ENCODE data around the gene PAPLN.

Gene PAPLN

DNA sequence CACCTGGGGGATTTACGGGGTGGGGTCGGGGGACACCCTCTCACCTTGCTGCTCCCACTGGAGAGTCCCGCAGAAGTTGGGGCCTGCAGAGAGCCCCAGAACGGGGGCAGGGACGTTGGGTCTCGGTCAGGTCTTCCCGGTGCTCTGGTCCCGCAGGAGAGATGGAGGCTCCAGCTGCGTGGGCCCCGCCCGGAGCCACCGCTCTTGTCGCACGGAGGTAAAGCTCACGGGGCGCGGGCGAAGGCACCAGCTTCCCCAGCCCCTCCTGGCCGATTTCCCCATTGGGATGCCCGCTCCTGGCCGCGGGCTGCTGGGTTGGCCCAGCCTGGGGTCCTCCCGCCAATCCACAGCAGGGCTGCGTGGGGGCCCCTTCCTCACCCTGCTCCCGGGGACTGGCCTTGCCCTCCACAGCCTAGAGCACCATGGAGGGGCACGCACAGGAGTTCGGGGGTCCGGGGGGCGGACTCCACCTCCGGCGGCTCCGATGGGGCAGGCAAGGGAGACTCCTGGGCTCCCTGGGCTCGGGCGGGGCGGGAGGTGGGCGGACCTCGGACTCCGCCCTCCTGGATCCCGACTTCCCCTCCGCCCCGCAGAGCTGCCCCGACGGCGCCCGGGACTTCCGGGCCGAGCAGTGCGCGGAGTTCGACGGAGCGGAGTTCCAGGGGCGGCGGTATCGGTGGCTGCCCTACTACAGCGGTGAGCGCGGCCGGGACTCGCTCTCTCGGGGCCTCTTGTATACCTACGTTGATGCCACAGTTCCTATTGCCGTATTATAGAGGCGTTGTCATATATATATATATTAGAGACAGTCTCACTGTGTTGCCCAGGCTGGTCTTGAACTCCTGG, 8.4 kb downstream of the PAPLN start:
- in situ Hi-C loops (cut with MboI; ENCODE audit: low sequenced_read_pairs) = no loop called here

DNA sequence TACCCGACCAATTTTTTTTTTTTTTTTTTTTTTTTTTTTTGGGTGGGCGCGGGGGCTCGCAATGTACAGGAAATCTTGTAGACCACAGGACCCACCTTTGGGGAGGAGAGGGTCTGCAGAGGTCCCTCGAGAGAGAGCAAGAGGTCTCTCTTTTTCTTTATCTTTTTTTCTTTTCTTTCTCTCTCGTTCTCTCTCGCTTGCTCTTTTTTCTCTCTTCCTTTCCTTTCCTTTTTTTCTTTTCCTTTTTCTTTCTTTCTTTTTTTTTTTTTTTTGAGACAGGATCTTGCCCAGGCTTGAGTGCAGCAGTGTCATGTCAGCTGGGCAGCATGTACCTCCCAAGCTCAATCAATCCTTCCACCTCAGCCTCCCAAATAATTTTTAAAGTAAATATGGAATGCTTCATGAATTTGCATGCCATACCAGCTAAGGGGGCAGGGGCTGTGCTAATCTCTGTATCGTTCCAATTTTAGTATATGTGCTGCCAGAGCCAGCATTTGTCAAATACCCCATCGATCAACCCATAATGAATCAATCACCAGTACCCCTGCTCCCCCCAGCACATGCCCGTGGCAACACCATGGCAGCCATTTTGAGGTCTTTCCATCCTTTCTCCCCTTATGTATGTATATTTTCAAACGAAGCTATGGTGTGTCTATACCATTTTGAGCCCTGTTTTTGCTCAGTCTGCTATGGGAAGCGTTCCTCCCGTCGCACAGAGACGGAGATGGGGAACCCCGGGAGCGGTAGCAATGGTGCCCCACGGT, 9.3 kb downstream of the PAPLN start:
- in situ Hi-C loops (cut with MboI; ENCODE audit: low sequenced_read_pairs) = no loop called here

DNA sequence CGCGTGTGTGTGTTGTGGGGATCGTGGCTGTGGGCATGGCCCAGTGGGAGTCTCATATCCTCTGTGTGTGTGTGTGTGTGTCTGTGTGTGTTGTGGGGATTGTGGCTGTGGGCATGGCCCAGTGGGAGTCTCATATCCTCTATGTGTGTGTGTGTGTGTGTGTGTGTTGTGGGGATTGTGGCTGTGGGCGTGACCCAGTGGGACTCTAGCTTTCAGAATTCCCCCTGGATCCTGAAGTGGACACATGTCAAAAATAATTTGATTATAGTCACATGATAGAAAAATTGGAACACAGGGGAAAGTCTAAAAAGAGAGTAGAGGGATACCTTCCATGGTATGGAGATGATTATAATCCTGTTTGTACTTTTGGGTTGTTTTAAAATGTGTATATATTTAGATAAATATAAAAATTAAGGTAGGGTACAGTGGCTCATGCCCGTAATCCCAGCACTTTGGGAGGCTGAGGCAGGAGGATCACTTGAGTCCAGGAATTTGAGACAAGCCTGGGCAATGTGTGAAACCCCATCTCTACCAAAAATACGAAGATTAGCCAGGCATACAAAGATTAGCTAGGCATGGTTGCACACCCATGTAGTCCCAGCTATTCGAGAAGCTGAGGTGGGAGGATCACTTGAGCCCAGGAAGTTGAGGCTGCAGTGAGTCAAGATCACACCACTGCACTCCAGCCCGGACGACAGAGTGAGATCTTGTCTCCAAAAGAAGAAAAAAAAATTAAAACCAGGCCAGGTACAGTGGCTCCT, 11.0 kb downstream of the PAPLN start:
- in situ Hi-C loops (cut with MboI; ENCODE audit: low sequenced_read_pairs) = no loop called here

DNA sequence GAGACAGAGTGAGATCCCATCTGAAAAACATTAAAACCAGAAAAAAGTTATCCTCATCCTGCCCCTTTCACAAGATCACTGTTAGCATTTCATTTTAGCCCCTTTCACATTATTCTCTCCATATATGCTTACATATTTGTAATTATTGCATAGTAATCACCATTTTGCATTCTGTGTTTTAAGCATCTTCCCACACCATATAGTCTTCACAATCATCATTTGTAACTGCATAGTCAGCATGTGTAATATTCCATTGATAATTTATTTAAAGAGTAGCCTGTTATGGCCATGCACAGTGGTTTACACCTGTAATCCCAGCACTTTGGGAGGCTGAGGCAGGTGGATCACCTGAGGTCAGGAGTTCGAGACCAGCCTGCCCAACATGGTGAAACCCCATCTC, 11.8 kb downstream of the PAPLN start:
- in situ Hi-C loops (cut with MboI; ENCODE audit: low sequenced_read_pairs) = no loop called here

DNA sequence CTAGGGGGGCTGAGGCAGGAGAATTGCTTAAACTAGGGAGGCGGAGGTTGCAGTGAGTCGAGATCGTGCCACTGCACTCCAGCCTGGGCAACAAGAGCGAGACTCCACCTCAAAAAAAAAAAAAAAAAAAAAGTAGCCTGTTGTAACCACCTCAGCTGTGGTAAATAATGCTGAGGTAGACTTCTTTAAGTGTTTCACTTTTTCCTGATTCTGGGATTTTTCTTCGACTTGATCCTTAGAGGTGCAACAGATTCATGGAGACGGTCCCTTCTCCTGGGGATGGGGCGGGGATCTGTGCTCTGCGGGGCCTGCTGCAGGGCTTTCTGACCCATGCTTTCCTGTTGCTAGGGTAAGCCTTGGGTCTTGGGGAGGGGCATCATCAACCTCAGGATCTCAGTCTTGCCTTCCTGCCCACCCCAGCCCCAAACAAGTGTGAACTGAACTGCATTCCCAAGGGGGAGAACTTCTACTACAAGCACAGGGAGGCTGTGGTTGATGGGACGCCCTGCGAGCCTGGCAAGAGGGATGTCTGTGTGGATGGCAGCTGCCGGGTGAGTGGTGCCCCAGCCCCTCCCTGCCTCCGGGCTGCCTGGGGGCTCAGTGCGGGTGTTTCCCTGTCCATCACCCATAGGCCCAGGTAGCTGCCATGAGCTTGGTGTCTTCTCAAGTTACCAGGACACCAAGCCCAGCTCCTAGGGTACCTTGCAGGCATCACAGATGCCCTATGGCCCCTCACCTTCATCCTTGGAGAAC, 12.4 kb downstream of the PAPLN start:
- in situ Hi-C loops (cut with MboI; ENCODE audit: low sequenced_read_pairs) = no loop called here

DNA sequence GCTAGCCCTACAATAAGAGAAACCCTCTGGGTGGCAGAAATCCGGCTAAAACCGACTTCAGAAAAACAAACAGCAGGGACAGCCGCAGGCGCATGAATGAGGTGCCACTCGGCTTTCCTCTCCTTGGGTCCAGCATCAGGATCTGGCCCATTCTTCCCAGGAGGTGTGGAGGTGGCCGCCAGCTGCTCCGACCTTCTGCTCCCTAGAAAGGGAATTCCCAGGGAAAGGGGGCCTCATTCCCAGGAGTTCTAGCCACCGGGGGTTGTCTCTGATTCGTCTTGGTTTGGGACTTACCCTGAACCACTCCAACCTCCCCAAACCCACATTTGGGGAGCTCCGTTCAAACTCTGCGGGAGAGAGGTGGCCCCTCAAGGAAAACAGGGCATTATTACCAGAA, 13.0 kb downstream of the PAPLN start:
- in situ Hi-C loops (cut with MboI; ENCODE audit: low sequenced_read_pairs) = no loop called here

DNA sequence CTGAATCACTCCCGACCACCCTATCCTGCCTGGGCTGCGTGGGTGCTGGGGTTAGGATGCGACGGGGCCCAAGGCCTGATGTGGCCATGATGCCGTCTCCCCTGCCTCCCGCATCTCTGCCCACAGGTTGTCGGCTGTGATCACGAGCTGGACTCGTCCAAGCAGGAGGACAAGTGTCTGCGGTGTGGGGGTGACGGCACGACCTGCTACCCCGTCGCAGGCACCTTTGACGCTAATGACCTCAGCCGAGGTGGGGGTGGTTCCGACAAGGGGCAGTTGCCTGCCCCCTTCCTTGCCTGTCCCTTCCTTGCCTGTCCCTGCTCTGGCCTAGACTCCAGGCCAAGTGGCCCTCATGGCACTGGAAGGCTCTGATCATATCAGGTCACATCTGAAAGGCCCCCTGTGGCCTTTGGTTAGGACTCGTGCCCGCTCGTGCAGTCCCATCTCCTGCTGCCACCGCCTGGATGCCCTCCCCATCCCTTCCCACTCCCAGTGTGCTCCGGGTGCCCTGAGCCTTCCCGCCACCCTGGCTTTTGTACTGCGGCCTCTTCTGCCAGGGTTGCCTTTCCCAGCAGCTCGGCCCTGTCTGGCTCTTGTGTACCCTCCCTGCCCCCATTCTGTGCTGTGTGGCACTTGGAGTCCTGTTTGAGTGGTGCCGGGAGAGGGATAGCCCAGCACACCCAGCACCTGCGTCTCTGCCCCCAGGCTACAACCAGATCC, 13.6 kb downstream of the PAPLN start:
- in situ Hi-C loops (cut with MboI; ENCODE audit: low sequenced_read_pairs) = no loop called here

DNA sequence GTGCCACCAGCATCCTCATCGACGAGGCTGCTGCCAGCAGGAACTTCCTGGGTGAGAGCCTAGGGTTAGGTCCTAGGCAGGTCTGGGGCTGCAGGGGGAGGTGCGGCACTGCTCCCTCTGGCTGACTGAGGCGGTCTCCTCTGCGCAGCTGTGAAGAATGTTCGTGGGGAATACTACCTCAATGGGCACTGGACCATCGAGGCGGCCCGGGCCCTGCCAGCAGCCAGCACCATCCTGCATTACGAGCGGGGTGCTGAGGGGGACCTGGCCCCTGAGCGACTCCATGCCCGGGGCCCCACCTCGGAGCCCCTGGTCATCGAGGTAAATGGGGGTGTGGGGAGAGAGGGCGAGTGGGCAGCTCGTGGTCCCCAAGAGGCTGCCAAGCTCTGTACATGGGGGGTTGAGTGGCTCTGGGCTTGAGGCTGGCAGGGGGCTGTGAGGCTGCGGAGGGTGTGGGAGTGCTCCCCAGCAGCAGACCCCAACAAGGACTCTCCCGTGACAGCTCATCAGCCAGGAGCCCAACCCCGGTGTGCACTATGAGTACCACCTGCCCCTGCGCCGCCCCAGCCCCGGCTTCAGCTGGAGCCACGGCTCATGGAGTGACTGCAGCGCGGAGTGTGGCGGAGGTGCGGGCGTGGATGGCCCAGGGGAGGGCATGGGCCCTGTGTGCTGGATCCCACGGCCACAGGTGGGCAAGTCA, 14.4 kb downstream of the PAPLN start:
- in situ Hi-C loops (cut with MboI; ENCODE audit: low sequenced_read_pairs) = no loop called here

DNA sequence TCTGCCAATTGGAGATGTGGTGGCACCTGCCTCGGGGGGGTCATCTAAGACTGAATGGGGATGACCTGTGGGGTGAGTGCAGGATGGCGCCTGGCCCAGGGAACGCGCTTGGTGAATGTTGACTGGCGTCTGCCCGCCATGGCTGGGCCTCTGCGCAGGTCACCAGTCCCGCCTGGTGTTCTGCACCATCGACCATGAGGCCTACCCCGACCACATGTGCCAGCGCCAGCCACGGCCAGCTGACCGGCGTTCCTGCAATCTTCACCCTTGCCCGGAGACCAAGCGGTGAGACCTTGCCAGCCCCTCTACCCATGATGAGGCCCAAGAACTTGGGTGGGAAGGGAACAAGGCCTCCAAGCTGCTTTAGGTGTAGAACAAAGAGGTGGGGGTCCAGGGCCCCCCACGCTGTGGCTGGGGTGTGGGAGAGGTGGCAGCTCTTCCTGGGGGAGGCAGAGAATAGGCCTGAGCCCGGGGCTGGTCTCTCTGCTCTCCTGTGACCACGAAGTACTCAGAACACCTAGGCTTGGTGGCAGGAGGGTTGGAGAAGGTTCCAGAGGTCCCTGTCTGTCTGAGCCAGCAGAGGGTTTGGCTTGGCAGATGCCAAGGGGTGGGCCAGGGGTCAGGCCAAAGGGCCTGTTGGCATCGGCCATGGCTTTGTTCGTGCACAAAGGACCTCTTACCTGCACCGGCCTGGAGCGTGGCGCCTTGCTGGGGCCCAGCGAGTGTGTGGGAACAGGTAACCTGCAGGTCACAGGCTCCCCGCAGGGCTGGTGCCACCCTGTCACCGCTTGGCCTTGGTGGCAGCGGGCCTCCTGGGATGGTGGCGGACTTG, 15.4 kb downstream of the PAPLN start:
- in situ Hi-C loops (cut with MboI; ENCODE audit: low sequenced_read_pairs) = no loop called here

DNA sequence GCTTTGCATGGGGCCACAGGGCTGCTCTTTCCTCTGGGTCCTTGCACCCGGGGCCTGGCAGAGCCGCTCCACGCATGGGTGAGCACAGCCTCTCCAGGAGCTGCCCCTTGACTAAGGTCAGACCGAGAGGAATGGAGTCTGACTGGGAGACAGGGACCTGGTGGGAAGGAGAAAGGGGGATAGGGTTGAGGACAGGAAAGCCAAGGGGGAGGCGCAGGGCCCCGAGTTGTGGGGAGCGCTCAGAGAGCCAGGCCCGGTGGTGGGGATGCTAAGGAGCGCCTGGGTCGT, 16.0 kb downstream of the PAPLN start:
- in situ Hi-C loops (cut with MboI; ENCODE audit: low sequenced_read_pairs) = no loop called here

DNA sequence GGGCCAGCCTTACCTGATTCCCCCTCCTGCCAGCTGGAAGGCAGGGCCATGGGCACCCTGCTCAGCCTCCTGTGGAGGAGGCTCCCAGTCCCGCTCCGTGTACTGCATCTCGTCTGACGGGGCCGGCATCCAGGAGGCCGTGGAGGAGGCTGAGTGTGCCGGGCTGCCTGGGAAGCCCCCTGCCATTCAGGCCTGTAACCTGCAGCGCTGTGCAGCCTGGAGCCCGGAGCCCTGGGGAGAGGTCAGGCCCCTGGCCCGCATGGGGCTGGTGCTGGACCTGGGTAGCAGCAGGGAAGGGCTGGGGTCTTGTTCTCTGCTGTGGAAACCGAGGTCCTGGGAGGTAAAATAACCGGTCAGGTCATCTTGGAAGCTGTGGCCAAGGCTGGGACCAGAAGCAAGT, 16.4 kb downstream of the PAPLN start:
- in situ Hi-C loops (cut with MboI; ENCODE audit: low sequenced_read_pairs) = no loop called here

DNA sequence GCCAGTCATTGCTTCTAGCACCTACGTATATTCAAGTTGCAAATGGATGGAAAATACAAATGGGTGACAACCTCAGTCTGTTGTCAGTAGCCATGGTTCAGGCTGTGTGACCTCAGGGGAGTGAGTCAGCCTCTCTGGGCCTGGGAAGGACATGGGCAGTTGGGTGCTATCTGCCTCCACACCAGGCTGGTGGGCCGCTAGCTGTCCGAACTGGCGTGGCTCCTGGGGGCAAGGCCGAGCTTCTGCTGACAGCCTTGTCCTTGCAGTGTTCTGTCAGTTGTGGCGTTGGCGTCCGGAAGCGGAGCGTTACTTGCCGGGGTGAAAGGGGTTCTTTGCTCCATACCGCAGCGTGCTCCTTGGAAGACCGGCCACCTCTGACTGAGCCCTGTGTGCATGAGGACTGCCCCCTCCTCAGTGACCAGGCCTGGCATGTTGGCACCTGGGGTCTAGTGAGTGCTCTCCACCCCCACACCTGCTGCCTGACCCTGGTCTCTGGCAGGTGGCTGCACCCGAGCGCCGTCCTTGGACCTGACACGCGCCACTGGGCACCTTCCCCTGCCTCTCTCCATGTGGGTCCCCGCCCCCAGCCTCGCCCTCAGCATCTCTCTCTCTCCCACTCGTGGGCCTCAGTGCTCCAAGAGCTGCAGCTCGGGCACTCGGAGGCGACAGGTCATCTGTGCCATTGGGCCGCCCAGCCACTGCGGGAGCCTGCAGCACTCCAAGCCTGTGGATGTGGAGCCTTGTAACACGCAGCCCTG, 17.1 kb downstream of the PAPLN start:
- in situ Hi-C loops (cut with MboI; ENCODE audit: low sequenced_read_pairs) = no loop called here

DNA sequence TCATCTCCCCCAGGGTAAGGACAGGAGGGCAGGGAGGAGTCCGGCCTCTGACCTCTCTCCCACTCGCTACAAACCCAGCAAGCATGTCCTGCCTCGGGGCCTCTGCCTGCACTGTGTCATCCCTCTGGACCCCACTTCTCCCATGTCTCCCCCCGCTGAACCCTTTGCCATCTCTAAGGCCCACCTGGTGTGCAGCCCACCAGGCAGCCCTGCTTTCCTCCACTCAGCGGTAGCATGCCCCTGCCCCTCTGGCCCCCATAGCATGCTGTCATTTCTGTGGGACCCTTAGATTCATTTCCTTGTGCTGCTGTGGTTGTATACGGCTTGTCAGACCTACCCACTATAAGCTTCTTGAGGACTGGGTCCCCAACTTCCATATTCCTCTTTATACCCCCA, 17.7 kb downstream of the PAPLN start:
- in situ Hi-C loops (cut with MboI; ENCODE audit: low sequenced_read_pairs) = no loop called here

DNA sequence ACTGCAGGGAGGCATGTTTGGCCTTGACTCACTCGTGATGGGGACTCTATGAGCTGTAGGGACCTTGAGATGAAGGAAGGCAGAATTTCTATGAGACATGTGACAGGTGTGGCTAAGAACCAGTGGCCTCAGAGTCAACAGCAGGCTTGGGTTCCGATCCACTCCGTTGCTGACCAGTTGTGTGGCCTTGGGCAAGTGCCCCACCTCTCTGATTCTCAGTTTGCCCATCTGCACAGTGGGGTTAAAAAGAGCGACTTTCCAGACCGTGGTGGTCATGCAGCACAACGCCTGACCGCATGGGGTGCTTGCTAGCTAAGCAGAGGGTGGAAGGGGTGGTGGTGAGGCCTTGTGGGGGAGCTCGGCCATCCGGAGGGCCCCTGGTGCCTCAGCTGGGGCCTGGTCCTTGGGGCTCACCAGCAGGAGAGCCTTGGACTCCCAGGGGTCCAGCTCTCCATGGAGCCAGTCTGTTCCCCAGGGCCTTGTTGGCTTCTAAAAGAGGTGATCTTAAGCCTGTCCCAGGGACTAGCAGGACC, 18.5 kb downstream of the PAPLN start:
- in situ Hi-C loops (cut with MboI; ENCODE audit: low sequenced_read_pairs) = no loop called here

DNA sequence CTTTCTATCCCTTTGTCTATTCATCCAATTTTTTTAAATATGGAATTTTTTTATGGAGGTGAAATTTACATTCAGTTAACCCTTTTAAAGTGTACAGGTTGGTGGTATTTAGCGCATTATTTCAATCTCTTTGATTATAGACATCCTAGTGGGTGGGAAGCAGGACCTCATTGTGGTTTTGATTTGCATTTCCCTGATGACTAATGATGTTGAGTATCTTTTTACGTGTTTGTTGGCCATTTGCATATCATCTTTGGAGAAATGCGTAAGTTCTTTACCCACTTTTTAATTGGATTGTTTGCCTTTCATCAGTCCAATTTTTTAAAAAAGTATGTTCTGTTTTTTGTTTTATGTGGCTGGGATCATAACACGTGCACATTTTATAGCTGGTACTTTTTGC, 20.8 kb downstream of the PAPLN start:
- in situ Hi-C loops (cut with MboI; ENCODE audit: low sequenced_read_pairs) = no loop called here

DNA sequence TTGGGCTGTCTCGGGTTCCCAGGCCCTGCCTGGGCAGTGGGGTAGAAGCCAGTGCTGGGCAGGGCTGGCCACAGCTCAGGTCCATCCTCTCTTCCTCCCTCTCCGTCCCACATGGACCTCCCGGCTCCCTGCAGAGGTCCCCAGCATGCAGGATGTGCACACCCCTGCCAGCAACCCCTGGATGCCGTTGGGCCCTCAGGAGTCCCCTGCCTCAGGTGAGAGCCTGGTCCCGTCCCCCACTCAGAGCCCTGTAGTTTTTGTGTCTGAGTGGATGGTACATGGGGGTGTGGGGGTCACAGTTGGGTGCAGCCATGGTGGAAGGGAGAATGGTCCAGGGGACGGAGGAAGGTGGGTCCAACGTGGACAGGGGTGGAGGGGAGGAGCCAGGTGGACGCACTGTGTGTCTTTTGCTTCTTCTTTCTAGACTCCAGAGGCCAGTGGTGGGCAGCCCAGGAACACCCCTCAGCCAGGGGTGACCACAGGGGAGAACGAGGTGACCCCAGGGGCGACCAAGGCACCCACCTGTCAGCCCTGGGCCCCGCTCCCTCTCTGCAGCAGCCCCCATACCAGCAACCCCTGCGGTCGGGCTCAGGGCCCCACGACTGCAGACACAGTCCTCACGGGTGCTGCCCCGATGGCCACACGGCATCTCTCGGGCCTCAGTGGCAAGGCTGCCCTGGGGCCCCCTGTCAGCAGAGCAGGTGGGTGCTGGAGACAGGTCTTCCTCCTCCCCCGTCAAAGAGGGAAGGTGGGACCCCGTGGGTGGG, 21.7 kb downstream of the PAPLN start:
- in situ Hi-C loops (cut with MboI; ENCODE audit: low sequenced_read_pairs) = no loop called here

DNA sequence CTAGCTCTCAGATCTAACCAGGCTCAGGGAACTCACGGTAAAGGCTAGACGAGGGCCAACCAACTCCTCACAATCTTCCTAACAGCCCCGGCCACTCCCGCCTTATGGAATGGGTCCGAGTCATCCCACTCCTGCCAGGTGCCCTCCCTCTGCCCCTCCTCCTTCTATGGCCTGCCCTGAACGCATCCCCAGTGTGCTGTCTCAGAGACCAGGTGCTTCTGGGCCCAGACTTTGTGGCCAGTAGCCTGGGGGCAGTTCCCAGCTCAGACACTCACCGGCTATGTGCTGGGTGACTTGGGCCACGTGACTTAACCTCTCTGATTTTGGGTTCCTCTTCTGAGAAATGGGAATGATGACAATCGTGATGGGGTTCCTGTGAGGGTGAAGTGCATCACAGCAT, 22.5 kb downstream of the PAPLN start:
- in situ Hi-C loops (cut with MboI; ENCODE audit: low sequenced_read_pairs) = no loop called here

Measured in HL-60/S4 treated with retinoic acid at 250 ng/mL for 4 days and 3 days (cell line).